Airway epithelial cell (primary cell): ENCODE measurements around the gene PACS2. TPM values are rescaled to one million over a fixed set of nuclear protein-coding genes. Genes with fewer than 3 reads are reported as not detected.

Source experiments
- total RNA-seq: library from RNA; depleted of rRNA; stranded (reverse); fragments of >200 nt; gene quantifications from 2 replicates; pipeline ENCODE4 v1.2.3, GENCODE V29; 2015

Gene PACS2
- 29.2 and 46.5 TPM in 2 replicates for total RNA-seq

GRCh38 chr14:105314287-105315200 is at the start of gene PACS2:
PACS2 (plus strand) TSS chr14:105314748; CDS start chr14:105314919, 171 bp downstream.

GRCh38 chr14:105300542-105301102 is 13.9 kb upstream of the PACS2 start, which contains the start of gene BRF1:
BRF1 (minus strand) TSS chr14:105301001; CDS start chr14:105300629, 372 bp downstream.

GRCh38 chr14:105398044-105398725 is 83.6 kb downstream of the PACS2 start, which contains the start of gene TEX22:
TEX22 (plus strand) TSS chr14:105398538; CDS start chr14:105399341, 803 bp downstream.

GRCh38 chr14:105419195-105420091 is 104.9 kb downstream of the PACS2 start, which contains the start of gene MTA1:
MTA1 (plus strand) TSS chr14:105419827; CDS start chr14:105420036, 209 bp downstream.

Other genes with a start within 250 kb of the PACS2 start
- gene GPR132, start 249.3 kb upstream of the PACS2 start, total RNA-seq: 0.14 TPM in 1 of 2 replicates, not detected in the other
- 69.5 and 89.4 TPM in 2 replicates for gene JAG2, start 146.0 kb upstream of the PACS2 start, total RNA-seq
- gene NUDT14, start 133.4 kb upstream of the PACS2 start, total RNA-seq: 24.0 and 24.5 TPM in 2 replicates
- 41.0 and 41.8 TPM in 2 replicates for gene BTBD6, start 66.2 kb upstream of the PACS2 start, total RNA-seq
- 20.2 and 24.8 TPM in 2 replicates for gene BRF1, start 13.7 kb upstream of the PACS2 start, total RNA-seq
- 0.07 TPM in 1 of 2 replicates, not detected in the other for gene TEX22, start 83.8 kb downstream of the PACS2 start, total RNA-seq
- 30.8 and 50.1 TPM in 2 replicates for gene MTA1, start 105.1 kb downstream of the PACS2 start, total RNA-seq
- 164 and 186 TPM in 2 replicates for gene CRIP2, start 160.1 kb downstream of the PACS2 start, total RNA-seq
- gene CRIP1, start 172.1 kb downstream of the PACS2 start, total RNA-seq: 3.9 and 16.0 TPM in 2 replicates
- 25.2 and 37.2 TPM in 2 replicates for gene TEDC1, start 176.5 kb downstream of the PACS2 start, total RNA-seq
- 3.2 and 4.5 TPM in 2 replicates for gene TMEM121, start 211.8 kb downstream of the PACS2 start, total RNA-seq